K562 treated with DMSO at 1 percent for 24 hours (cell line): ENCODE measurements around the gene NOD1. TPM values are rescaled to one million over a fixed set of nuclear protein-coding genes. Genes with fewer than 3 reads are reported as not detected.

Experiments used
- total RNA-seq: library from RNA; unstranded; fragments of 300-600 nt; gene quantifications from 2 replicates; pipeline ENCODE4 v1.2.3, GENCODE V29; 2022; ENCODE audit warnings: low read depth; ENCODE audit not compliant: insufficient read depth

Gene NOD1, protein sequence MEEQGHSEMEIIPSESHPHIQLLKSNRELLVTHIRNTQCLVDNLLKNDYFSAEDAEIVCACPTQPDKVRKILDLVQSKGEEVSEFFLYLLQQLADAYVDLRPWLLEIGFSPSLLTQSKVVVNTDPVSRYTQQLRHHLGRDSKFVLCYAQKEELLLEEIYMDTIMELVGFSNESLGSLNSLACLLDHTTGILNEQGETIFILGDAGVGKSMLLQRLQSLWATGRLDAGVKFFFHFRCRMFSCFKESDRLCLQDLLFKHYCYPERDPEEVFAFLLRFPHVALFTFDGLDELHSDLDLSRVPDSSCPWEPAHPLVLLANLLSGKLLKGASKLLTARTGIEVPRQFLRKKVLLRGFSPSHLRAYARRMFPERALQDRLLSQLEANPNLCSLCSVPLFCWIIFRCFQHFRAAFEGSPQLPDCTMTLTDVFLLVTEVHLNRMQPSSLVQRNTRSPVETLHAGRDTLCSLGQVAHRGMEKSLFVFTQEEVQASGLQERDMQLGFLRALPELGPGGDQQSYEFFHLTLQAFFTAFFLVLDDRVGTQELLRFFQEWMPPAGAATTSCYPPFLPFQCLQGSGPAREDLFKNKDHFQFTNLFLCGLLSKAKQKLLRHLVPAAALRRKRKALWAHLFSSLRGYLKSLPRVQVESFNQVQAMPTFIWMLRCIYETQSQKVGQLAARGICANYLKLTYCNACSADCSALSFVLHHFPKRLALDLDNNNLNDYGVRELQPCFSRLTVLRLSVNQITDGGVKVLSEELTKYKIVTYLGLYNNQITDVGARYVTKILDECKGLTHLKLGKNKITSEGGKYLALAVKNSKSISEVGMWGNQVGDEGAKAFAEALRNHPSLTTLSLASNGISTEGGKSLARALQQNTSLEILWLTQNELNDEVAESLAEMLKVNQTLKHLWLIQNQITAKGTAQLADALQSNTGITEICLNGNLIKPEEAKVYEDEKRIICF
- total RNA-seq, result 7.1 and 10.0 TPM in 2 replicates

DNA sequence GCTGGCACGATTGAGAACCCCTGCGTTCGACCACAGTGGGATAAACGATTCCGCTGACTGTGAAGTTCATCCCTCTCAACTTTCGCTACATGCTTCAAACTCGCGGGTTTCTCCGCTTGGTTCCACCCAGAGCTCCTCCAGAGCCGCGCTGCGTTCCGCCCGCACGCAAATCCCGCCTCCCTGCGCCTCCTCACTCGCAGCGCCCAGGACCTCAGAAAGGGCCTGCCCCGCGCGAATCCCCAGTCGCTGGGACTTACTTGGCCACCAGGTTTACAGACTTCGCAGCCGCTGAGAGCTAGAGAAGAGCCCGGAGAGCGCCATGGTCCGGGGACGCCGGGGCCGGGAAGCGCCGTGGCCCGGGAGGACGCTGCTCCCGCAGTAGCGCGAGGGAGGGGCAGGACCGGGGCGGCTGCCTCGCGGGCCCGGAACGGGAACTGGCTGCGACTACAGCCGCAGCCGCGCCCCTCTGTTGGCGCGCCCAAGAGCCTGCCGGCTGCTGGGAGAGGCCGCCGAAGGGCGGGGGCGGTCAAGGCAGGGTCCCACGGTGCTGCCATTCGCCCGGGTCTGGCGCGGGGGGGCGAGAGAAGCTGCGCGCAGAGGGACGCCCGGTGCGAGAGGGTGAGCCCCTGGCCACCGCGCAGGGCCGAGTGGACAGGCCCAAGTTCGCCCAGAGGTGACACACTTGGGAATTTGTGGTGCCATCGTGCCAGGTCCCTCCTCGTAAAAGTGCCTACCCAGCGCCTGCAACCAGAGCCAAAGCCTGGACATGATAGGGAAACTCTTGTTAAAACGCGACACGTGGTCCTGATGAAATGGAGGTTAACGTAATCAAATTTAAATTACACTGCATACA, at the start of gene NOD1:
TSS of gene NOD1 (minus strand) at position 436 of the 853 bp plus-strand sequence. CDS start 21,863 bp downstream, outside the sequence.

DNA sequence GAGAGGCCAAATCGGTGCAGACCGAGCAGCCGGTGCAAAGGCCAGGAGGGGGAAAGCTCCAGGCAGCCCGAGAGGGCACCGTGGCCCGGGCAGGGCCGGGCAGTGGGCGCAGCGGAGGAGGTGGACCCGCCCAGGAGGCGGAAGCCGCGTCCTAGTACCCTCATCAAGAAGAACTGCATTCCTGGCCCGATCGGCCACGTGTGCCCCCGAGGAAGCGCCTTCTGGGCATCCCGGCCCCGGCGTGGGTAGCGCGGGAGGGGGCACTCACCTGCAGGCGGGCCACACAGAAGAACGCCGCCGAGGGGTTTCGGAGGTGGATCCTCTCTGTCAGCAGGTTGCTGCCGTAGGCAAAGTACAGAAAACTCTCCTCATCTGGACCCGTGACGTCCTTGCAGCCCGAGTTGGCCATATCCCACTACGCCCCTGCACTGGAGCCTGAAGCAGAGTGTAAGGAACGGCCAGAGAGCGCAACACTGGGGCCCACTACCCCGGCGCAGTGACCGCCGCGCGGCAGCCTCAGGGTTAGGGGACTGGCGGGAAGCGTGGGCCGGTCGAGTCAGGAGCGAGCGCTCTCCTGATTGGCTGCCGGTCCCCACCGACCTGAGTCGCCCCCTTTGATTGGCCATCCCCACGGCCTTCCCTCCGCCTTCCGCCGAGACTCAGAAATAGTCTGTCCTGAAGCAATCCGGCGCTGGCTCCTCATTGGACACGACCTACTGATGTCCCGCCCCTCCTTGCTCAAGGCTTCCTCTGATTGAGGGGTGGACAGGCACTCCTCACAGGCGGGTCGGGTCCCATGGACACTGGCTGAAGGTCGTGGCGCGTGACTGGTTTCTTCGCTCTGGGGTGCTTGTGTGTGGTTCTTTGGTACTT, 26.0 kb upstream of the NOD1 start, which contains the start of gene GGCT:
TSS of gene GGCT (minus strand) at position 529 of the 873 bp plus-strand sequence. CDS start at position 409, 120 bp downstream.

Other genes starting within 250 kb of the NOD1 start
- gene ZNRF2, start 194.2 kb downstream of the NOD1 start, total RNA-seq, result 12.8 and 13.3 TPM in 2 replicates
- 43.0 and 55.6 TPM in 2 replicates for gene GGCT, start 26.0 kb upstream of the NOD1 start, total RNA-seq
- 227 and 269 TPM in 2 replicates for gene GARS1, start 116.1 kb upstream of the NOD1 start, total RNA-seq
- gene CRHR2, start 203.7 kb upstream of the NOD1 start, total RNA-seq, result not detected in 2 replicates